Measurements from ENCODE around the gene UBE2E1. TPM values are rescaled to one million over a fixed set of nuclear protein-coding genes. Genes with fewer than 3 reads are reported as not detected.

The UBE2E1 gene
- total RNA-seq, 4 donors from 2014 or later = 82.4 to 126 (median 115) TPM

DNA sequence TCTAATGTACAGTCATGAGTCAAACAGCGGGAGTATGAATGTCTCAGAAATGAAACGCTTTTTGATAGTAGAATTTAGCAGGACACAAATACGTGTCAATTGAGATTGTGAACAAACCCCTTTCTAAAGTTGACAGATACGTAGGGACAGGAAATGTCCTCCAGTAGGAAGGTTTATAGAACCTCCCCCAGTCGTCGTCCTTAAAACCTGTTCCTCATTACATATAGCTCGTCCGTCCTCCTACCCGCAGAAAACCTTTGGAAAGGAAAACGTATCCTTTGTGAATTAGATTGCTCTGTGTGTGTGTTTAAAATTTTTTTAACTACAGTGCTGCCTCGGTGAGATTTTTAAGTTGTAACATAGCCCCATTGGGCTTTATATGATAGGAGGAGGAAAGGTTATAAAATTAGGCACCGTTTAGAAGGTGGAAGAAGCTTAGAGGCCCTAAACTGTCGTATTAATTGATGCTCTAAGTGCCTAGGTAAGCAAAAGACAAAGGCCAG is 4.1 kb downstream of the UBE2E1 start:
- no peaks in the 10 kb centered on the region for H3K9me3 ChIP-seq
- TF ChIP-seq, protein P1, sequence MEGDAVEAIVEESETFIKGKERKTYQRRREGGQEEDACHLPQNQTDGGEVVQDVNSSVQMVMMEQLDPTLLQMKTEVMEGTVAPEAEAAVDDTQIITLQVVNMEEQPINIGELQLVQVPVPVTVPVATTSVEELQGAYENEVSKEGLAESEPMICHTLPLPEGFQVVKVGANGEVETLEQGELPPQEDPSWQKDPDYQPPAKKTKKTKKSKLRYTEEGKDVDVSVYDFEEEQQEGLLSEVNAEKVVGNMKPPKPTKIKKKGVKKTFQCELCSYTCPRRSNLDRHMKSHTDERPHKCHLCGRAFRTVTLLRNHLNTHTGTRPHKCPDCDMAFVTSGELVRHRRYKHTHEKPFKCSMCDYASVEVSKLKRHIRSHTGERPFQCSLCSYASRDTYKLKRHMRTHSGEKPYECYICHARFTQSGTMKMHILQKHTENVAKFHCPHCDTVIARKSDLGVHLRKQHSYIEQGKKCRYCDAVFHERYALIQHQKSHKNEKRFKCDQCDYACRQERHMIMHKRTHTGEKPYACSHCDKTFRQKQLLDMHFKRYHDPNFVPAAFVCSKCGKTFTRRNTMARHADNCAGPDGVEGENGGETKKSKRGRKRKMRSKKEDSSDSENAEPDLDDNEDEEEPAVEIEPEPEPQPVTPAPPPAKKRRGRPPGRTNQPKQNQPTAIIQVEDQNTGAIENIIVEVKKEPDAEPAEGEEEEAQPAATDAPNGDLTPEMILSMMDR (IDR thresholded peaks at IDR 0.05) = no peak
- TF ChIP-seq POLR2AphosphoS5 (IDR thresholded peaks at IDR 0.05) (no peak), EP300 (IDR thresholded peaks at IDR 0.05) (no peak), POLR2A (IDR thresholded peaks at IDR 0.05; ENCODE audit: low read depth) (no peak)
- no peaks in the 10 kb centered on the region for H3K36me3 ChIP-seq
- no peak for DNase-seq (ENCODE audit: extremely low spot score)
- peak overlapping the region; percentile 93 to 96 (median 94) for H3K27ac ChIP-seq (replicated peaks in 1 of 4)
- H3K4me3 ChIP-seq = peak overlapping the region; percentile 68 to 87 (median 77)
- peaks cover 41 to 70% (median 56%) of the 10 kb centered on the region in 4 donors for H3K4me1 ChIP-seq
- intact Hi-C loops (cut with DNase I) = loop anchor here (5.0 to 10.0 kb wide), 2 partner anchors 95 to 608 kb away; partner anchors contain the start of gene UBE2E2
- no peaks in the 10 kb centered on the region for H3K27me3 ChIP-seq
- 62% methylated on average over 13 of the region's 13 CpGs for WGBS

- peak overlapping the region; percentile 93 to 96 (median 94) for H3K27ac ChIP-seq (replicated peaks in 1 of 4)
- peak overlapping the region; percentile 68 to 87 (median 77) for H3K4me3 ChIP-seq
- intact Hi-C loops (cut with DNase I) = no loop called here
- no peaks in the 10 kb centered on the region for H3K27me3 ChIP-seq
- no peaks in the 10 kb centered on the region for H3K9me3 ChIP-seq
- TF ChIP-seq POLR2A (IDR thresholded peaks at IDR 0.05; ENCODE audit: low read depth) = no peak
- TF ChIP-seq, protein P1 (IDR thresholded peaks at IDR 0.05) = peak in 1 of 3 experiments; percentile 1
- no peak for DNase-seq (ENCODE audit: extremely low spot score)
- H3K36me3 ChIP-seq = no peaks in the 10 kb centered on the region
- WGBS = under 1% methylated on average over 25 of the region's 78 CpGs
- peaks cover 44 to 72% (median 58%) of the 10 kb centered on the region in 4 donors for H3K4me1 ChIP-seq
These were observed 4.8 kb downstream of the UBE2E1 start for GRCh38 chr3:23810343-23811184.

GRCh38 chr3:23811185-23811527 is 5.4 kb downstream of the UBE2E1 start:
- intact Hi-C loops (cut with DNase I) = no loop called here
- Histone ChIP-seq H3K9me3 (no peaks in the 10 kb centered on the region), H3K36me3 (no peaks in the 10 kb centered on the region), H3K27me3 (no peaks in the 10 kb centered on the region), H3K4me3 (peak overlapping the region; percentile 68 to 87 (median 77)), H3K27ac (replicated peaks in 1 of 4) (peak overlapping the region; percentile 93 to 96 (median 94)), H3K4me1 (peaks cover 47 to 76% (median 64%) of the 10 kb centered on the region in 4 donors)
- WGBS = 47% methylated on average over 10 of the region's 10 CpGs
- DNase-seq (ENCODE audit: extremely low spot score) = no peak
- TF ChIP-seq POLR2AphosphoS5 (IDR thresholded peaks at IDR 0.05) = no peak
- TF ChIP-seq POLR2A (IDR thresholded peaks at IDR 0.05; ENCODE audit: low read depth) = no peak
- TF ChIP-seq, protein P1 (IDR thresholded peaks at IDR 0.05) = no peak
- TF ChIP-seq EP300 (IDR thresholded peaks at IDR 0.05) = no peak

GRCh38 chr3:23811919-23812318 is 6.2 kb downstream of the UBE2E1 start:
- H3K4me3 ChIP-seq = peak overlapping the region in 1 of 4 donors; percentile 68
- no peaks in the 10 kb centered on the region for H3K27me3 ChIP-seq
- no peaks in the 10 kb centered on the region for H3K9me3 ChIP-seq
- peaks cover 47 to 84% (median 66%) of the 10 kb centered on the region in 4 donors for H3K4me1 ChIP-seq
- no peak for TF ChIP-seq POLR2A (IDR thresholded peaks at IDR 0.05; ENCODE audit: low read depth)
- no peaks in the 10 kb centered on the region for H3K36me3 ChIP-seq
- no peak overlapping the region for H3K27ac ChIP-seq (replicated peaks in 1 of 4)
- intact Hi-C loops (cut with DNase I) = no loop called here
- DNase-seq (ENCODE audit: extremely low spot score) = no peak

- Histone ChIP-seq H3K4me3 (no peak overlapping the region), H3K9me3 (no peaks in the 10 kb centered on the region), H3K4me1 (peaks cover 34 to 74% (median 53%) of the 10 kb centered on the region in 4 donors), H3K36me3 (no peaks in the 10 kb centered on the region), H3K27me3 (no peaks in the 10 kb centered on the region), H3K27ac (replicated peaks in 1 of 4) (no peak overlapping the region)
- intact Hi-C loops (cut with DNase I) = no loop called here
- TF ChIP-seq, protein P1 (IDR thresholded peaks at IDR 0.05) = no peak
- no peak for TF ChIP-seq POLR2A (IDR thresholded peaks at IDR 0.05; ENCODE audit: low read depth)
- no peak for TF ChIP-seq EP300 (IDR thresholded peaks at IDR 0.05)
- TF ChIP-seq POLR2AphosphoS5 (IDR thresholded peaks at IDR 0.05) = no peak
- DNase-seq (ENCODE audit: extremely low spot score) = no peak
- WGBS = 62% methylated on average over 3 of the region's 3 CpGs
These were observed 10.1 kb downstream of the UBE2E1 start for GRCh38 chr3:23815879-23816278.
